GM12864 (cell line): ENCODE results near the gene HSPA2.
"Not testable (repeated sequence)": the region's sequence is repeated elsewhere in the genome, so short reads cannot be mapped to it uniquely, and the experiment has no call there.

Source experiments
- DNase-seq: peaks from one replicate; pipeline ENCODE4 v3.0.0-alpha.2; 2011; ENCODE audit warnings: low read depth
- H3K4me3 ChIP-seq: 2 replicates; pipeline ENCODE4 v1.5.1; 2011; ENCODE audit warnings: mild to moderate bottlenecking, low read depth, low read length, control low read depth
- TF ChIP-seq, protein P1 (sequence below): IDR thresholded peaks from 2 replicates; pipeline ENCODE4 v1.5.1; 2011; ENCODE audit warnings: low read depth, mild to moderate bottlenecking, moderate library complexity, low read length, control low read depth, inconsistent platforms; ENCODE audit errors: missing control alignments

Gene HSPA2

DNA sequence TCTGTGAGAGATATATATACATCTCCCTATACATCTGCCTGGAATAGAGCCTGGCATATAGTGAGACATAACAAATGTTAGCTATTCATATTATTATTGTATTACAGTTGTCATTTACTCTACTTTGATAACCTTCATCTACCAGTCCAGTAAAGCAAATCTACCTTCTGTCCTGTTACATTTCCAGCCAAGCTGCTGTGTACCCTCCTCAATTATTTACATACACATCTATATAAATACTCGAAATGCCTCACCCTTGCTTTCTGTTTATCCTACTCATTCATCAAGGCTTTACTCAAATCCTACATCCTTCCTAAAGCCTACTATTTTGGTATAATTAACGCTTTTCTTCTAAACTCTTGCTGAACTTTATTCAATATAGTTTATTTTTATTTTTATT is 27.3 kb upstream of the HSPA2 start:
- TF ChIP-seq, protein P1, sequence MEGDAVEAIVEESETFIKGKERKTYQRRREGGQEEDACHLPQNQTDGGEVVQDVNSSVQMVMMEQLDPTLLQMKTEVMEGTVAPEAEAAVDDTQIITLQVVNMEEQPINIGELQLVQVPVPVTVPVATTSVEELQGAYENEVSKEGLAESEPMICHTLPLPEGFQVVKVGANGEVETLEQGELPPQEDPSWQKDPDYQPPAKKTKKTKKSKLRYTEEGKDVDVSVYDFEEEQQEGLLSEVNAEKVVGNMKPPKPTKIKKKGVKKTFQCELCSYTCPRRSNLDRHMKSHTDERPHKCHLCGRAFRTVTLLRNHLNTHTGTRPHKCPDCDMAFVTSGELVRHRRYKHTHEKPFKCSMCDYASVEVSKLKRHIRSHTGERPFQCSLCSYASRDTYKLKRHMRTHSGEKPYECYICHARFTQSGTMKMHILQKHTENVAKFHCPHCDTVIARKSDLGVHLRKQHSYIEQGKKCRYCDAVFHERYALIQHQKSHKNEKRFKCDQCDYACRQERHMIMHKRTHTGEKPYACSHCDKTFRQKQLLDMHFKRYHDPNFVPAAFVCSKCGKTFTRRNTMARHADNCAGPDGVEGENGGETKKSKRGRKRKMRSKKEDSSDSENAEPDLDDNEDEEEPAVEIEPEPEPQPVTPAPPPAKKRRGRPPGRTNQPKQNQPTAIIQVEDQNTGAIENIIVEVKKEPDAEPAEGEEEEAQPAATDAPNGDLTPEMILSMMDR = no peak
- DNase-seq = no peak
- H3K4me3 ChIP-seq = no peak overlapping the region

DNA sequence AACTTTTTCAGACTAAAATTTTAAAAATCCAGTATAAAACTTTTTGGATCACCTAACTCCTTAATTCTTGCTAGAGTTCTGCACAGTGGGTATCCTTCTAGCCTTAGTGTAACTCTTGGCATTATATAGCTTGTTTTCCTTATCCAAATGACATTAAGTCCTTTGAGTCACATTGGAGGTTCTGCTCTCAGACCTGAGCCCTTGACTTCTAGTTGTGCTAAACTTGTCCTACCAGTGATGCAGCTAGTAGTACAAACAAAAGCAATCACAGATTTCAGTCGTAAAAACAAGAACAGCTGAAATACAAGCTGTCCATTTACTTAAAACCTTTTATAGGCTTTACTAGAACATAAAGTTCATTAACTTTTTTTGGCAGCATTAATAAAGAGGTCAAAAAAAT is 25.5 kb upstream of the HSPA2 start:
- TF ChIP-seq, protein P1 = no peak
- no peak overlapping the region for H3K4me3 ChIP-seq
- no peak for DNase-seq

DNA sequence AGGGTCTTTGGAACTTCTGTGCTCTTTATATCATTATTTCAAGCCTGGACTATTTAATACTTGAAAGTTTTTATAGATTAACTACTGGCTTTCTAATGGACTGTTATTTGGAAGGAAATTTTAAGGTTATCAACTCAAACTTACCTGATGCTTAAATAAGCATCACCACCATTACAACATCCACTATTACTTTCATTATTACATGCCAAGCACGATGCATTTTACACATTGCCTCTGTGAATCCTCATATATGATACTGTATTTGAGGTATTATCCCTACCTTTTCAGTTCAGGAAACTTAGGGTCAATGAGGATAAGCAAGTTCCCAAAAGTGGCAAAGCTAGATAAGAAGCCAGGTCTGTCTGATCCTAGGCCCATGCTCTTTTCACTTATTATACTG is 23.6 kb upstream of the HSPA2 start:
- no peak for DNase-seq
- H3K4me3 ChIP-seq = no peak overlapping the region
- TF ChIP-seq, protein P1 = no peak

DNA sequence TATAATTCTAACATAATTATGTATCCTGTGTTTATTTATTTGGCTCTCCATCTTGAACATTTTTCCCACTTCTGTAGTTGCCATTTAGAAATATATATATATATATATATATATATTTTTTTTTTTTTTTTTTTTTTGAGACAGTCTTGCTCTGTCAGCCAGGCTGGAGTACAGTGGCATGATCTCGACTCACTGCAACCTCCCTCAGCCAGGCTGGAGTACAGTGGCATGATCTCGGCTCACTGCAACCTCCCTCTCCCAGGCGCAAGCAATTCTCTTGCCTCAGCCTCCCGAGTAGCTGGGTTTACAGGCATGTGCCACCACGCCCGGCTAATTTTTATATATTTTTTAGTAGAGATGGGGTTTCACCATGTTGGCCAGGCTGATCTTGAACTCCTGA is 22.9 kb upstream of the HSPA2 start:
- not testable (repeated sequence) for H3K4me3 ChIP-seq, DNase-seq

DNA sequence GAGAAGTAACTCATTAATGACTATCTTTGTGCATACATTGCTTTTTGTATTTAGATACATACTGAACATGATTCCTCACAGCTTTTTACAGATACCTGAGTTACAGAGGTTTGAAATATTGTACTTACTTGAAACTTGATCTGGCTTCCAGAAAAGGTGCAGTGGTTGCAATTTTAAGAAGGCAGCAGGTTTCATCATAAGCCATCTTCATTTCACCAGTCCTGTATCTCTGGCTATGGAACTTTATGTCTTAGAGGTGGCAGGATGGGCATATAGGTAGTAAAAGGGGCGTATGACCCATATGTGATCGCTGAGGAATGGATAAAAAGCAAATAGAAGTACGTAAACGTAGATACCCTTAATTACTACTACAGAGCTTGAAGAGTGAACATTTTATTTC is 22.3 kb upstream of the HSPA2 start:
- TF ChIP-seq, protein P1 = no peak
- DNase-seq = no peak
- H3K4me3 ChIP-seq = no peak overlapping the region

DNA sequence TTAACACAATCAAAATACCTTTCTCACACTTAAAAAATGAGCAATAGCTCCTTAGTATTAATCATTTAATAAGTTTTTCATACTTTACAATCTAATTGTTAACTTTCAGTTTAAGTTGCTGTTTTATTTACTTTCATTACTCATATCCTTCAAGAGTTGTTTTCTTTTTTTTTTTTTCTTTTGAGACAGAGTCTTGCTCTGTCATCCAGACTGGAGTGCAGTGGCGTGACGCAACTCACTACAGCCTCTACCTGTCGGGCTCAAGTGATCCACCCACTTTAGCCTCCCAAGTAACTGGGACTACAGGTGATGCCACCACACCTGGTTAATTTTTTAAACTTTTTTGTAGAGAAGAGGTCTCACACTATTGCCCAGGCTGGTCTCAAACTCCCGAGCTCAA is 19.8 kb upstream of the HSPA2 start:
- no peak overlapping the region for H3K4me3 ChIP-seq
- DNase-seq = no peak
- TF ChIP-seq, protein P1 = no peak

DNA sequence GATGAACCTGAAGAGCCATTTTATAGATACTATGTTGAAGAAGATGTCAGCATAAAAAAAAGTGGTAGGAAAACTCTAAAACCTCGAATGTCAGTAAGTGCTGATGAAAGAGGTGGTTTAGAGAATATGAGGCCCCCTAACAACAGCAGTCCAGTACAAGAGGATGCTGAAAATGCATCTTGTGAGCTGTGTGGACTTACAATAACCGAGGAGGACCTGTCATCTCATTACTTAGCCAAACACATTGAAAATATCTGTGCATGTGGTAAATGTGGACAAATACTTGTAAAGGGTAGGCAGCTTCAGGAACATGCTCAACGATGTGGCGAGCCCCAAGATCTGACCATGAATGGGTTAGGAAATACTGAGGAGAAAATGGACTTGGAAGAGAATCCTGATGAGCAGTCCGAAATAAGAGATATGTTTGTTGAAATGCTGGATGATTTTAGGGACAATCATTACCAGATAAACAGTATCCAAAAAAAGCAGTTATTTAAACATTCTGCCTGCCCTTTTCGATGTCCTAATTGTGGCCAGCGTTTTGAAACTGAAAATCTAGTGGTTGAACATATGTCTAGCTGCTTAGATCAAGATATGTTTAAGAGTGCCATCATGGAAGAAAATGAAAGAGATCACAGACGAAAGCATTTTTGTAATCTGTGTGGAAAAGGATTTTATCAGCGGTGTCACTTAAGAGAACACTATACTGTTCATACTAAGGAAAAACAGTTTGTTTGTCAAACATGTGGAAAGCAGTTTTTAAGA is 17.8 kb upstream of the HSPA2 start:
- DNase-seq = no peak

More for the DNA sequence above, 17.8 kb upstream of the HSPA2 start:
- TF ChIP-seq, protein P1 = no peak
- H3K4me3 ChIP-seq = no peak overlapping the region
